Cardiac muscle cell (in vitro differentiated cells and primary cell): ENCODE data around the gene MYO5C. TPM values are rescaled to one million over a fixed set of nuclear protein-coding genes. Genes with fewer than 3 reads are reported as not detected.

Experiments
- DNase-seq, 2 donors: peaks; one replicate each; pipeline versions ENCODE4 v3.0.0 to v3.0.0-alpha.2; 2010 to 2017; ENCODE audit warnings: low read depth in 1 of 2, low spot score in 1 of 2
- H3K27ac ChIP-seq: fragments of 200-600 bp; sonication (generic); 2 replicates; pipeline ENCODE4 v1.5.1; 2016
- H3K27me3 ChIP-seq: fragments of 200-600 bp; sonication (generic); 2 replicates; pipeline ENCODE4 v1.6.0; 2016; ENCODE audit warnings: control low read depth
- H3K36me3 ChIP-seq: fragments of 200-600 bp; sonication (generic); 2 replicates; pipeline ENCODE4 v1.5.1; 2016; ENCODE audit warnings: control low read depth
- H3K4me1 ChIP-seq: fragments of 200-600 bp; sonication (generic); 2 replicates; pipeline ENCODE4 v1.8.1; 2017; ENCODE audit warnings: low read depth, mild to moderate bottlenecking, mixed run types
- H3K4me3 ChIP-seq: fragments of 200-600 bp; sonication (generic); 2 replicates; pipeline ENCODE4 v1.5.1; 2016; ENCODE audit warnings: mild to moderate bottlenecking
- H3K9me3 ChIP-seq: fragments of 200-600 bp; sonication (generic); 2 replicates; pipeline ENCODE4 v1.5.1; 2017; ENCODE audit warnings: low read depth, mild to moderate bottlenecking, control low read depth
- CTCF ChIP-seq: IDR thresholded peaks from 2 replicates; pipeline ENCODE4 v1.5.1; 2012; ENCODE audit warnings: low read depth, mild to moderate bottlenecking, low read length
- polyA plus RNA-seq: library from polyadenylated mRNA; unstranded; fragments of >200 nt; fragmentation: Nextera tagmentation; extraction: Ambion mirVana; gene quantifications from 2 replicates; pipeline ENCODE4 v1.2.1, GENCODE V29; 2016
- total RNA-seq: library from RNA; depleted of rRNA; stranded (reverse); fragments of >200 nt; gene quantifications from 2 replicates; pipeline ENCODE4 v1.2.3, GENCODE V29; 2016

Gene MYO5C
- total and polyA plus RNA-seq, 2 experiments from 2014 or later, result 2.9 to 8.5 TPM

DNA sequence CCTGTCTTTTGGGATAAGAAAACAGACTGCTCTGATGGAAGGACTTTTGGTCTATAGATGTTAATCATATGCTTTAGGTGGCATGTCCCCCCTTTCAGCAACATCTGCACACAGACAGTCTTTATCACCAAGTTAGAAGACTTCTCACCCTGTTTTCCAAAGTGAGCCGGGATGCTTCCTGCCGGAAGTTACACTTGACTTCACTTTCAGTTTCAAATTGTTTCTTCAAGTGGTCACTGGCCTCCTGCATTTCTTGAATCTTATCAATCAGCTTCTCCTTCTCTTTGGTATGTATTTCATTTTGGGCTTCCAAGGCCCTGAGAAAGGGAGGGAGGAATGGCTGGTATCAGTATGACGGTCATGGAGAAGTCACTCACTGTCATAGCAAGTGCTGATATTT, 77.2 kb downstream of the MYO5C start:
- Histone ChIP-seq H3K27ac (no peak overlapping the region), H3K27me3 (no peaks in the 10 kb centered on the region), H3K36me3 (no peaks in the 10 kb centered on the region), H3K9me3 (no peaks in the 10 kb centered on the region), H3K4me3 (no peak overlapping the region), H3K4me1 (peaks cover 7% of the 10 kb centered on the region)
- DNase-seq, result no peak
- TF ChIP-seq CTCF, result no peak

- DNase-seq, result peak in 1 of 2 donors; percentile 11
- no peaks in the 10 kb centered on the region for H3K36me3 ChIP-seq
Observed at GRCh38 chr15:52217186-52217585, 78.4 kb downstream of the MYO5C start.

GRCh38 chr15:52214553-52214952, 81.1 kb downstream of the MYO5C start:
- H3K36me3 ChIP-seq, result peaks cover 3% of the 10 kb centered on the region
- no peak overlapping the region for H3K27ac ChIP-seq
- H3K27me3 ChIP-seq, result no peaks in the 10 kb centered on the region
- DNase-seq, result no peak
- no peak overlapping the region for H3K4me3 ChIP-seq
- H3K4me1 ChIP-seq, result peaks cover 7% of the 10 kb centered on the region
- no peaks in the 10 kb centered on the region for H3K9me3 ChIP-seq
- no peak for TF ChIP-seq CTCF

More at GRCh38 chr15:52217186-52217585, 78.4 kb downstream of the MYO5C start:
- Histone ChIP-seq H3K9me3 (no peaks in the 10 kb centered on the region), H3K4me1 (peaks cover 7% of the 10 kb centered on the region), H3K4me3 (no peak overlapping the region), H3K27ac (no peak overlapping the region), H3K27me3 (no peaks in the 10 kb centered on the region)
- no peak for TF ChIP-seq CTCF

DNA sequence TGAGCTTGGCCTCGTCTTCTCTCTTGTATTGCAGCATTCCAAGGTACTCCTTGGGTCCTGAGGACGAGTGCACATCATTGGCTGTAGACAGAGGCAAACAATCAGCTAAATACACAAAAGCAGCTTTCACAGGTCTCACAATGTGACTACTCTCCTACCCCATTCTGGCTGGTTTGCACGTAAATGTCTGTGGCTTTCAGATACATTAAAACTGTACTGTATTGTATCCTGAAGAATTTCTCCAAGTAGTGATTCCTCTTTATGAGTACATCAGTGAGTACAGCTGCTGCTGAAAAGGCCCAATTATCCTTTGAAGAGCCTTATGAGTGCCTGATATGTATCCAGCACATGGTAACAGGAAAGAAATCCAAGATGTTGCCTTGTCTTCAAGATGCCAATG, 82.4 kb downstream of the MYO5C start:
- TF ChIP-seq CTCF, result no peak
- no peaks in the 10 kb centered on the region for H3K9me3 ChIP-seq
- H3K36me3 ChIP-seq, result peaks cover 3% of the 10 kb centered on the region
- peaks cover 5% of the 10 kb centered on the region for H3K4me1 ChIP-seq
- DNase-seq, result no peak
- H3K27ac ChIP-seq, result no peak overlapping the region
- H3K4me3 ChIP-seq, result no peak overlapping the region
- no peaks in the 10 kb centered on the region for H3K27me3 ChIP-seq

- no peak overlapping the region for H3K27ac ChIP-seq
- H3K4me1 ChIP-seq, result no peaks in the 10 kb centered on the region
- no peaks in the 10 kb centered on the region for H3K9me3 ChIP-seq
- no peak overlapping the region for H3K4me3 ChIP-seq
- peaks cover 3% of the 10 kb centered on the region for H3K36me3 ChIP-seq
- TF ChIP-seq CTCF, result peak; percentile 92
- no peaks in the 10 kb centered on the region for H3K27me3 ChIP-seq
- DNase-seq, result peak; percentile 70 to 80
Observed at GRCh38 chr15:52208306-52208946, 87.2 kb downstream of the MYO5C start.

- no peak overlapping the region for H3K4me3 ChIP-seq
- no peaks in the 10 kb centered on the region for H3K4me1 ChIP-seq
- H3K36me3 ChIP-seq, result peaks cover 3% of the 10 kb centered on the region
- DNase-seq, result no peak
- H3K9me3 ChIP-seq, result no peaks in the 10 kb centered on the region
- no peak for TF ChIP-seq CTCF
- H3K27me3 ChIP-seq, result no peaks in the 10 kb centered on the region
- no peak overlapping the region for H3K27ac ChIP-seq
Observed at GRCh38 chr15:52207191-52207590, 88.4 kb downstream of the MYO5C start.
